Activated CD4-positive, alpha-beta T cell treated with anti-CD3 and anti-CD28 coated beads, Interleukin-2, Interleukin-4, amounts not matched to agents 100 ng/mL and 50 ng/mL, durations not matched to agents 16 hours and 8 hours (primary cell): Measurements from ENCODE around the gene FAM186B.

Experiments
- DNase-seq: peaks from one replicate; pipeline ENCODE4 v3.0.0-alpha.2; 2020; ENCODE audit warnings: low spot score

FAM186B gene

GRCh38 chr12:49567611-49568441, 37.6 kb downstream of the FAM186B start, which contains the start of gene MCRS1:
Gene MCRS1, minus strand, starts transcription at chr12:49568142. Its CDS starts 1,411 bp downstream, at chr12:49566731.
- peak; percentile 92 for DNase-seq

GRCh38 chr12:49567302-49567610, 38.2 kb downstream of the FAM186B start:
- DNase-seq, result no peak

GRCh38 chr12:49566361-49566760, 39.1 kb downstream of the FAM186B start:
- no peak for DNase-seq

- no peak for DNase-seq
Observed at GRCh38 chr12:49565406-49566265, 39.8 kb downstream of the FAM186B start.

- peak; percentile 11 for DNase-seq
Observed at GRCh38 chr12:49564686-49565405, 40.6 kb downstream of the FAM186B start.

- no peak for DNase-seq
Observed at GRCh38 chr12:49563951-49564685, 41.3 kb downstream of the FAM186B start.

- DNase-seq, result no peak
Observed at GRCh38 chr12:49562831-49563230, 42.6 kb downstream of the FAM186B start.

GRCh38 chr12:49562233-49562632, 43.2 kb downstream of the FAM186B start:
- DNase-seq, result no peak

GRCh38 chr12:49560695-49561094, 44.7 kb downstream of the FAM186B start:
- DNase-seq, result no peak

- DNase-seq, result no peak
Observed at GRCh38 chr12:49559011-49559675, 46.3 kb downstream of the FAM186B start.

GRCh38 chr12:49558526-49558925, 46.9 kb downstream of the FAM186B start:
- no peak for DNase-seq

GRCh38 chr12:49557917-49558215, 47.6 kb downstream of the FAM186B start:
- DNase-seq, result no peak

- DNase-seq, result no peak
Observed at GRCh38 chr12:49557187-49557916, 48.1 kb downstream of the FAM186B start.

- no peak for DNase-seq
Observed at GRCh38 chr12:49556391-49557186, 48.9 kb downstream of the FAM186B start.

GRCh38 chr12:49555631-49556390, 49.6 kb downstream of the FAM186B start:
- DNase-seq, result no peak

- DNase-seq, result no peak
Observed at GRCh38 chr12:49554266-49554665, 51.2 kb downstream of the FAM186B start.

GRCh38 chr12:49553512-49554088, 51.8 kb downstream of the FAM186B start:
- peak; percentile 24 for DNase-seq

- DNase-seq, result no peak
Observed at GRCh38 chr12:49552899-49553298, 52.5 kb downstream of the FAM186B start.

GRCh38 chr12:49552425-49552824, 53.0 kb downstream of the FAM186B start:
- no peak for DNase-seq
